Lower leg skin (tissue), 4 donors: ENCODE results near the gene LIX1L. TPM values are rescaled to one million over a fixed set of nuclear protein-coding genes. Genes with fewer than 3 reads are reported as not detected.
A peak's percentile ranks its signal among the peaks of the same experiment; 100 is the strongest.

ENCODE experiments used
- DNase-seq, 2 donors: peaks; one replicate each; pipeline ENCODE4 v3.0.0-alpha.2; 2019; ENCODE audit warnings: low spot score in 2 of 2
- H3K4me3 ChIP-seq: fragments of 200-600 bp; sonication (generic); 2 replicates; pipeline ENCODE4 v1.5.1; 2017; ENCODE audit warnings: mild to moderate bottlenecking, low read depth; ENCODE audit not compliant: poor library complexity, severe bottlenecking
- POLR2A ChIP-seq, 2 donors: fragments of 450-650 bp; IDR thresholded peaks; one replicate each; pipeline ENCODE4 v1.6.1; 2016 to 2017; ENCODE audit warnings: antibody characterized with exemption in 2 of 2, mild to moderate bottlenecking in 1 of 2, moderate library complexity in 1 of 2
- WGBS, 2 donors: methylation state at CpG; one replicate each; pipeline ENCODE4 v1.1.5; 2018; 5-methylcytosine and 5-hydroxymethylcytosine counted together
- intact Hi-C: fragments of 100-400 bp; cut with DNase I; formaldehyde crosslinking; loops from one replicate; pipeline ENCODE4 v1.15.0; 2023; ENCODE audit warnings: low total_unique reads
- total RNA-seq, 4 donors: library from RNA; depleted of rRNA; stranded (reverse); fragments of >200 nt; gene quantifications; one replicate each; pipeline ENCODE4 v1.1.0, GENCODE V29; 2016
- TF ChIP-seq, protein P1 (sequence below), 3 donors: fragments of 450-650 bp; IDR thresholded peaks; one replicate each; pipeline ENCODE4 v1.5.1; 2016; ENCODE audit warnings: antibody characterized with exemption in 3 of 3, mild to moderate bottlenecking in 3 of 3, moderate library complexity in 2 of 3

The LIX1L gene
- total RNA-seq, 4 donors from 2014 or later: 4.6 to 14.2 (median 7.7) TPM

DNA sequence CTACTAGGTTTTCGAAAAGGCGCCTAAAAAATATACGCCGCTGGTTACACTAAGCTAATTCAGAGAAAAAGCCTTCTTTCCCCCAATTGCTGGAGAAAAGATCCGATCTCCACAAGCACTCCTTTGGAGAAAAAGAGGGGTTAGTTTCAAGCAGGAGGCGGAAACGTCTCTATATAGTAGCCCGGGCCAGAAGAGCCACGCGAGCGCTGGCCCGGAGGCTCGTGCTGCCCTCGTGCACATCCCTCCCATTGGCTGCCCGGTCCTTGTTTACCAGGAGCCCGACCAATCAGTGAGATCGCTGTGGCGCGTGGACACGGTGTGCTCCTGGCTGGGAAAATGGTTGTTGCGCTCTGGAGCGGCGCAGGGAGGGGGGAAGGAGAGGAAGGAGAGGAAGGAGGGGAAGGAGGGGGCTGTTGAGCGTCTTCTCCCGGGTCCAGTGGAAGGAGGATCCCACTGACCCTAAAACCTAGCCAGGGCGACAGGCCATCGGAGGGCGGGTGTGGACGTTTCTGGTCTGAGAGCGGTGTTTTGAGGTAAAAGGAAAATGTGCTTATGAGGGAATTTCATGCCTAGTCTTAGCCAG, 38.7 kb upstream of the LIX1L start, which contains the start of gene TXNIP:
TSS of gene TXNIP (minus strand) at position 147 of the 583 bp plus-strand sequence. CDS start 313 bp downstream, outside the sequence.
- WGBS, 2 donors: 0% methylated on average over 30 of the region's 30 CpGs
- H3K4me3 ChIP-seq: peak within 1 kb of the TSS; percentile 75
- intact Hi-C loops: no loop called here
- DNase-seq: peak; percentile 99 to 100
- TF ChIP-seq, protein P1, sequence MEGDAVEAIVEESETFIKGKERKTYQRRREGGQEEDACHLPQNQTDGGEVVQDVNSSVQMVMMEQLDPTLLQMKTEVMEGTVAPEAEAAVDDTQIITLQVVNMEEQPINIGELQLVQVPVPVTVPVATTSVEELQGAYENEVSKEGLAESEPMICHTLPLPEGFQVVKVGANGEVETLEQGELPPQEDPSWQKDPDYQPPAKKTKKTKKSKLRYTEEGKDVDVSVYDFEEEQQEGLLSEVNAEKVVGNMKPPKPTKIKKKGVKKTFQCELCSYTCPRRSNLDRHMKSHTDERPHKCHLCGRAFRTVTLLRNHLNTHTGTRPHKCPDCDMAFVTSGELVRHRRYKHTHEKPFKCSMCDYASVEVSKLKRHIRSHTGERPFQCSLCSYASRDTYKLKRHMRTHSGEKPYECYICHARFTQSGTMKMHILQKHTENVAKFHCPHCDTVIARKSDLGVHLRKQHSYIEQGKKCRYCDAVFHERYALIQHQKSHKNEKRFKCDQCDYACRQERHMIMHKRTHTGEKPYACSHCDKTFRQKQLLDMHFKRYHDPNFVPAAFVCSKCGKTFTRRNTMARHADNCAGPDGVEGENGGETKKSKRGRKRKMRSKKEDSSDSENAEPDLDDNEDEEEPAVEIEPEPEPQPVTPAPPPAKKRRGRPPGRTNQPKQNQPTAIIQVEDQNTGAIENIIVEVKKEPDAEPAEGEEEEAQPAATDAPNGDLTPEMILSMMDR (IDR thresholded peaks at IDR 0.05): no peak
- peak in 1 of 2 donors; percentile 99 for TF ChIP-seq POLR2A (IDR thresholded peaks at IDR 0.05)

DNA sequence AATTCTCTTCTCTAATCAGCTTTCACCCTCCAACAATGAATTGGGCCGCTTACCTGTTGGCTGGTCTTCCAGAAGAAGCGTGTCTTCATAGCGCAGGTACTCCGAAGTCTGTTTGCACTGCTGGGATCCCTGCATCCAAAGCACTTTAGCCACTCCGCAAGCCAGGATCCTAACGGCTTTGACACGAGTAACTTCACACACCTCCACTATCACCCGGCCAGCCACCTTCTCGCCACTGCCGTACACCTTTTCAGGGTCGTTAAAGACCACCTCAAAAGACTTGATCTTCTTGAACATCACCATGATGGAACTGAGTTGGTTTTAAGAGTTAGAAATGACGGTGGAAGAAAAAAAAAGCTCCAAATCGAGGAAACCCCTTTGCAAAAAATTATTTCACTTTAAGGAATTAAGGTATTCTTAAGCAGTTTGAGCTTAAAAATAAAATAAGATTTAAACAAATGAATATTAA, 38.2 kb upstream of the LIX1L start:
- WGBS, 2 donors: 0 to 1% methylated on average over 13 of the region's 13 CpGs
- peak in 1 of 2 donors; percentile 85 for DNase-seq
- intact Hi-C loops: no loop called here
- TF ChIP-seq POLR2A (IDR thresholded peaks at IDR 0.05): no peak
- TF ChIP-seq, protein P1 (IDR thresholded peaks at IDR 0.05): no peak
- peak overlapping the region; percentile 75 for H3K4me3 ChIP-seq

DNA sequence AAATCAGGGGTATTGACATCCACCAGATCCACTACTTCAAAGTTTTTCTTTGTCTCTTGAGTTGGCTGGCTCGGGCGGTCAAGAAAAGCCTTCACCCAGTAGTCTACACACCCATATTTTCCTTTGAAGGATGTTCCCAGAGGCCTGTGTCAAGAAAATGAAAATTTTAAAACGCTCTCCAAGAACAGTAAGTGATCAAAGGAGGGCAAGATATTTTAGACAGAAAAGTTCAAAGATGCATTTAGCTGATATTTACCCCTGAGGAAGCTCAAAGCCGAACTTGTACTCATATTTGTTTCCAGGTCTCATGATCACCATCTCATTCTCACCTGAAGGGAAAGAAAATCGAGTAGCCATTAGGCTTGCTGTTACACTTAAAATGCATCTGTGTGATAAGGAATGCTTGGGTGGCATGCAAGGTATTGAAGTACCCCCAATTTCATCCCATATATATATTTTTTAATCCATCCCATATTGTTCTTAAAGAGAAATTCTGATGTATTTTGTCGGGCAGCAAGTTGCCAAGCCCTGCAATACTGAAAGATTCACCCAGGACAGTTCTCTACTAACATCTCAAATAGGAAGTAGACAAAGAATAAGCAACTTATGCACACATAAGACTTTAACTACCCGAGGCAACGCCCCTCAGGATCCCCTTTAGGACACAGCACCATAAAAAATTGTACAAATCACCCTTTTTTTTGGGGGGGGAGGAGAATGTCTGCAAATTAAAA, 37.5 kb upstream of the LIX1L start:
- H3K4me3 ChIP-seq: peak overlapping the region; percentile 75
- TF ChIP-seq POLR2A (IDR thresholded peaks at IDR 0.05): no peak
- TF ChIP-seq, protein P1 (IDR thresholded peaks at IDR 0.05): no peak
- 0 to 3% methylated on average over 8 of the region's 8 CpGs for WGBS, 2 donors
- DNase-seq: peak in 1 of 2 donors; percentile 23
- intact Hi-C loops: no loop called here

DNA sequence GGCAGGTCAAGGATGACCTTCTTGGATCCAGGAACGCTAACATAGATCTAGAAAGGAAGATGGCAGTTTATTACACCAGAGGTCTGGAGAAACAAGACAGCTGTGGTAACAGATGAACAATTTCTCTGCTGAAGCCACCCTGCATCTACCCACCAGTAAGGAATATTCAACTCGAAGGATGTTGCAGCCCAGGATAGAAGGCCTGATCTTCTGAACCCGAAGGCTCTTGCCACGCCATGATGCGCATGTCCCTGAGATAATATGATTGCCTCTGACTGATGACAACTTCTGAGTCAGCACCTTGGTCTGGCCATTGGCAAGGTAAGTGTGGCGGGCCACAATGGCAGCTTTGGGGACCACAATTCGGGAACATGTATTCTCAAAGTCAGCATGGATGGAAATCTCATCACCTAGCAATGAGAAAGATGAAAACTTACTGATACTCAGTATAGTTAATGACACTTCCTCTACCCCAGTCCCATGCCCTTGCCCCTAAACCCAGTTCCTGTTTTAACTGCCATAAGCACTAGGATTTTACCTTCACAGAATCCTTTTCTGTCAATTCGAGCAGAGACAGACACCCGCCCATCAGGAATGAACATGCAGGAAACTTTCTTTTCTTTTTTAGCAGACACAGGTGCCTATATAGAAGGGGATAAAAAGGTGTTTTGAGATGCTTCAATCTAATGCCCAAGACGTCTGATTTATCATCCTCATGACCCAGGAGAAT, 36.7 kb upstream of the LIX1L start:
- peak overlapping the region; percentile 75 for H3K4me3 ChIP-seq
- TF ChIP-seq POLR2A (IDR thresholded peaks at IDR 0.05): no peak
- TF ChIP-seq, protein P1 (IDR thresholded peaks at IDR 0.05): no peak
- intact Hi-C loops: no loop called here
- DNase-seq: no peak
- 16 to 23% methylated on average over 10 of the region's 10 CpGs for WGBS, 2 donors

DNA sequence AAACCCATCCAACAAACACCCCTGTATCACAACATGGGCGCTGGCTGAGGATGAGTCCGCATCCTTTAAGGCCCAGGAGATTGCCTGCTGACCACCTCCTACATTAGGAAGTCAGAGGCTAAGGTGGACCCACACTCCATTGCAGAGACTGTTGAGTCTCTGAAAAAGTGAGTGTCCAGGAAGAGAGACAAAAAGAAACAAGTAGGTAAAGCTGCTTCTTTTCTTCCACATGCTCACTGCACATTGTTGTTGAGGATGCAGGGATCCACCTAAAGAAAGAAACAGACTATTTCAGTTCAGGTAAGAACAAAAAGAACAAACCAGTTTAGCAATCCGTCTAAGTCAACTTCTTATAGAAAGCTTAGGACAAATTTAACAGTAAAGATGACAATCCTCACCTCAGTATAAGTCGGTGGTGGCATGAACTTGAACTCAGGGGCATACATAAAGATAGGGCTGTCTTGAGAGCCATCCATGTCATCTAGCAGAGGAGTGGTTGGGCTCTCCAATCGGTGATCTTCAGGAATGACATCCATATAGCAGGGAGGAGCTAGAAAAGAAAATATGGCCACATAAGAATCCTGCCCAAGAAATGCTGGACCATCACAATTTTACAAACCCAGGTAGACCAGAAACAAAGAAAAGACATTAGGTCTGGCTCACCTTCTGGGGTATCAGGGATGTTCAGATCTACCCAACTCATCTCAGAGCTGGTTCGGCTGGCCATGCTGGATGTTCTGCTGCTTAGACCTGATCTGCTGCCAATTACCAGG, 36.0 kb upstream of the LIX1L start:
- no peak for DNase-seq
- 24 to 26% methylated on average over 6 of the region's 6 CpGs for WGBS, 2 donors
- TF ChIP-seq, protein P1 (IDR thresholded peaks at IDR 0.05): no peak
- no peak for TF ChIP-seq POLR2A (IDR thresholded peaks at IDR 0.05)
- intact Hi-C loops: no loop called here
- peak overlapping the region; percentile 75 for H3K4me3 ChIP-seq
